ENCODE results near the gene MITD1. TPM values are rescaled to one million over a fixed set of nuclear protein-coding genes. Genes with fewer than 3 reads are reported as not detected.

Gene MITD1
- total RNA-seq, 1 donor: 19.5 TPM

DNA sequence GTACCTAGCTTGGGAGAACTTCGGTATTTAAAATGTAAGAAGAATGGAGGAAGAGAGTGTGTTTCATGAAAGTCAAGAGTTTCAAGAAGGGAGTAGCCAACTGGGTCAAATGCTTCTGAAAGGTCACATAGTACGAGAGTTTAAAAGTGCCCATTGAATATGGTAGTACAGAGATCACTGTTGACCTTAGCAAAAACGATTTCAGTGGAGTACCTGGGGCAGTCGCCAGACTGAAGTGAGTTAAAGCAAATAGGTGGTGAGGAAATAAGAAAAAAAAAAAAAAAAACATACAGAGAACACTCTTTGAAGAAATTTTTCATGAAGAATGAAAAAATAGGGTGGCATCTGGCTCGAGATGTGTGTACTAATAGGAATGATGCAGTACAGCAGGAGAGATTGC is 14.6 kb downstream of the MITD1 start:
- TF ChIP-seq CTCF (IDR thresholded peaks at IDR 0.05; ENCODE audit: extremely low read depth, low read depth, low read length): no peak
- Histone ChIP-seq H3K4me3 (ENCODE audit: insufficient read depth, low read length) (no peak overlapping the region), H3K9me3 (ENCODE audit: low read depth, low read length) (no peaks in the 10 kb centered on the region), H2AFZ (ENCODE audit: low read length) (no peak overlapping the region), H4K20me1 (ENCODE audit: insufficient read depth, low read length) (no peaks in the 10 kb centered on the region), H3K4me1 (ENCODE audit: insufficient read depth, low read length) (no peaks in the 10 kb centered on the region), H3K79me2 (ENCODE audit: insufficient read depth, low read length) (no peaks in the 10 kb centered on the region), H3K4me2 (ENCODE audit: insufficient read depth, low read length) (no peak overlapping the region), H3K27me3 (ENCODE audit: insufficient read depth, low read length) (no peaks in the 10 kb centered on the region), H3K36me3 (ENCODE audit: insufficient read depth, low read length) (peaks cover 40% of the 10 kb centered on the region), H3K27ac (ENCODE audit: low read depth, low read length) (no peak overlapping the region)
- DNase-seq (ENCODE audit: insufficient read length, low spot score, missing footprints): no peak

DNA sequence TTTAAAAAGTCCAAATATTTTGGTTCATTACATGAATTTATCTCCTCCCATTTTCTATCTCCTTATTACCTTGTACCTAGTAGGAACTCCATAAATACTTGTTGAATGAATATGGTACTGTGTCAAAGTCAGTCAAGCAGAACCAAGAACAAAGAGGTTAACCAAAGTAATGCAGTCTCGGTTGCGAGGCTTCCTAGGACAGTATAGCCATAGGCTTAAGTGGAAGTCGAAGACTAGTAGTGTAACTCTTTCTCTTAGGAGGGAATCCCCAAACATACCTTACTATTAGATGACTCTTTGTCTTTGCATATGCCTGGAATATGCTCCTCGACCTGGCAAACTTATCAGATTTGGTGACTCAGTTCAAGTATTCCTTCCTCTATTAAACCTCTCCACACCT is 21.3 kb downstream of the MITD1 start:
- Histone ChIP-seq H3K79me2 (ENCODE audit: insufficient read depth, low read length) (peaks cover 9% of the 10 kb centered on the region), H3K9me3 (ENCODE audit: low read depth, low read length) (no peaks in the 10 kb centered on the region), H3K27me3 (ENCODE audit: insufficient read depth, low read length) (no peaks in the 10 kb centered on the region), H3K4me3 (ENCODE audit: insufficient read depth, low read length) (no peak overlapping the region), H4K20me1 (ENCODE audit: insufficient read depth, low read length) (no peaks in the 10 kb centered on the region), H3K27ac (ENCODE audit: low read depth, low read length) (no peak overlapping the region), H3K36me3 (ENCODE audit: insufficient read depth, low read length) (peaks cover 3% of the 10 kb centered on the region), H2AFZ (ENCODE audit: low read length) (no peak overlapping the region), H3K4me1 (ENCODE audit: insufficient read depth, low read length) (peaks cover 7% of the 10 kb centered on the region), H3K4me2 (ENCODE audit: insufficient read depth, low read length) (no peak overlapping the region)
- no peak for DNase-seq (ENCODE audit: insufficient read length, low spot score, missing footprints)
- no peak for TF ChIP-seq CTCF (IDR thresholded peaks at IDR 0.05; ENCODE audit: extremely low read depth, low read depth, low read length)

DNA sequence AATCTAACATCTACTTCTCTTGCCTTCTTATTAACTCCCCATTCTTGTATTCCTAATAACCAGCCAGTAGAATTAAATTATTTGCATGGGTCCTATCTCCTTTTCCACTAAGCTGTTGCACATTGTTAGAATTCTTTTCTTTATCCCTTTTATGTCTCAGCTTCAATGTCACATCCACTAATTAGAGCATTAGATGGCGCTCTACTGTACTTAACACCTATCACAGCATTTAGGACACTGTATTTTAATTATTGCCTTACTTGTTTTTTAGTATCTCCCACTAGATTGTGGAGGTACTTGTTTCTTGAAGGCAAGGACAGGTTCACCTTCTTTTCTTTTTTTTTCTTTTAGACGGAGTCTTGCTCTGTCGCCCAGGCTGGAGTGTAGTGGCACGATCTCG is 22.3 kb downstream of the MITD1 start:
- Histone ChIP-seq H3K27me3 (ENCODE audit: insufficient read depth, low read length) (no peaks in the 10 kb centered on the region), H3K79me2 (ENCODE audit: insufficient read depth, low read length) (peaks cover 18% of the 10 kb centered on the region), H4K20me1 (ENCODE audit: insufficient read depth, low read length) (no peaks in the 10 kb centered on the region), H3K4me3 (ENCODE audit: insufficient read depth, low read length) (no peak overlapping the region), H3K4me2 (ENCODE audit: insufficient read depth, low read length) (no peak overlapping the region), H3K27ac (ENCODE audit: low read depth, low read length) (no peak overlapping the region), H3K9me3 (ENCODE audit: low read depth, low read length) (no peaks in the 10 kb centered on the region), H3K36me3 (ENCODE audit: insufficient read depth, low read length) (peaks cover 3% of the 10 kb centered on the region), H2AFZ (ENCODE audit: low read length) (no peak overlapping the region), H3K4me1 (ENCODE audit: insufficient read depth, low read length) (peaks cover 15% of the 10 kb centered on the region)
- TF ChIP-seq CTCF (IDR thresholded peaks at IDR 0.05; ENCODE audit: extremely low read depth, low read depth, low read length): no peak
- DNase-seq (ENCODE audit: insufficient read length, low spot score, missing footprints): no peak

- Histone ChIP-seq H4K20me1 (ENCODE audit: insufficient read depth, low read length) (no peaks in the 10 kb centered on the region), H3K36me3 (ENCODE audit: insufficient read depth, low read length) (no peaks in the 10 kb centered on the region), H3K4me3 (ENCODE audit: insufficient read depth, low read length) (no peak overlapping the region), H3K27ac (ENCODE audit: low read depth, low read length) (no peak overlapping the region), H3K4me1 (ENCODE audit: insufficient read depth, low read length) (peaks cover 15% of the 10 kb centered on the region), H3K9me3 (ENCODE audit: low read depth, low read length) (no peaks in the 10 kb centered on the region), H3K27me3 (ENCODE audit: insufficient read depth, low read length) (no peaks in the 10 kb centered on the region), H2AFZ (ENCODE audit: low read length) (no peak overlapping the region), H3K4me2 (ENCODE audit: insufficient read depth, low read length) (no peak overlapping the region), H3K79me2 (ENCODE audit: insufficient read depth, low read length) (peaks cover 21% of the 10 kb centered on the region)
- TF ChIP-seq CTCF (IDR thresholded peaks at IDR 0.05; ENCODE audit: extremely low read depth, low read depth, low read length): no peak
- no peak for DNase-seq (ENCODE audit: insufficient read length, low spot score, missing footprints)
These were observed 24.0 kb downstream of the MITD1 start for GRCh38 chr2:99156891-99157290.

All from osteoblast (primary cell).